Measurements from ENCODE around the gene LALBA. TPM values are rescaled to one million over a fixed set of nuclear protein-coding genes. Genes with fewer than 3 reads are reported as not detected.
"Not testable (repeated sequence)": the region's sequence is repeated elsewhere in the genome, so short reads cannot be mapped to it uniquely, and the experiment has no call there.

LALBA gene
- total RNA-seq, 1 experiment from 2014 or later, result not detected

DNA sequence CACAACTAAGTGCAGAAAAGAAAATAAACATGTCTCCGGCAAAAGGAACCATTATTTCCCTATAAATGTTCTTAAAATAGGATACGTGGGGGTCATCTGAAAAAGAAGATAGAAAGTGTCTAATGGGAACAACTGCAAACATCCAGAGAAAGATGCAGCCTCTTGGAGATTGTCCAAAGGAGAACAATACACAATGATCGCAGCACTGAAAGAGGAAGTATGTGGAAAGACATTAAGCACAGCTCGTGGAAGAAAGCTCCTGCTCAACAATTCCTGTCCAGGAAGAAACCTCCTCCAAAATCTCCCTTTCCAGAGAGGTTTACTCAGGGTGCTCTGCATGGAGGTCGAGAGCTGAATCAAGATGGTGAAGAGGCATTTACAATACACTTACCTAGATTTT, 2.5 kb upstream of the LALBA start:
- DNase-seq (ENCODE audit: unreplicated experiment), result peak; percentile 1

DNA sequence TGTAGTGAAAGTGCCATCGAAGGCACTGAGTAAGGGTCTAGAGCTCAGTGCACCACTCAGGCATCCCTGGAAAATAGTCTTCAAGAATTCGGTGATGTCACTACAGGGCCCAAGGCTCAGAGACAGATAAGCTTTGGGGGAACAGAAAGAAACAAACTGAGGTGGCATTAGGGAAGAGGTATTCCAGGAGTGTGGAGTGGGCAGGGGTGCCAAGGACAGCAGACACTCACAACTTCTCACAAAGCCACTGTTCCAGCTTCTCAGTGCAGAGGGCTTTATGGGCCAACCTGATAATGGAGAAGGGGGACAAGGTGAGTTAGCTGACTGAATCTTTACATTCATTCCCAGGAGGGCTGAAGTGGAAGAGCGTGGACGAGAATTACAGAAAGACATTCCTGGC, 2.1 kb downstream of the LALBA start:
- Mint-ChIP-seq H3K36me3 (ENCODE audit: insufficient read depth, unreplicated experiment) (no peaks in the 10 kb centered on the region), H3K4me1 (ENCODE audit: insufficient read depth, unreplicated experiment) (no peaks in the 10 kb centered on the region), H3K4me3 (ENCODE audit: unreplicated experiment) (no peak overlapping the region), H3K27ac (ENCODE audit: low read depth, unreplicated experiment) (no peak overlapping the region), H3K27me3 (ENCODE audit: insufficient read depth, unreplicated experiment) (peaks cover 51% of the 10 kb centered on the region), H3K9me3 (ENCODE audit: unreplicated experiment) (no peaks in the 10 kb centered on the region)
- no peak for DNase-seq (ENCODE audit: unreplicated experiment)
- BruUV-seq (replicated peaks), result no TSS peak
- ChIA-PET CTCF (interaction anchor here (1.3 kb wide), 1 partner anchor 50 kb away, joined by 4 read pairs; no protein-coding TSS in a partner anchor), POLR2A (no interaction called here)
- TF ChIP-seq, protein P1, sequence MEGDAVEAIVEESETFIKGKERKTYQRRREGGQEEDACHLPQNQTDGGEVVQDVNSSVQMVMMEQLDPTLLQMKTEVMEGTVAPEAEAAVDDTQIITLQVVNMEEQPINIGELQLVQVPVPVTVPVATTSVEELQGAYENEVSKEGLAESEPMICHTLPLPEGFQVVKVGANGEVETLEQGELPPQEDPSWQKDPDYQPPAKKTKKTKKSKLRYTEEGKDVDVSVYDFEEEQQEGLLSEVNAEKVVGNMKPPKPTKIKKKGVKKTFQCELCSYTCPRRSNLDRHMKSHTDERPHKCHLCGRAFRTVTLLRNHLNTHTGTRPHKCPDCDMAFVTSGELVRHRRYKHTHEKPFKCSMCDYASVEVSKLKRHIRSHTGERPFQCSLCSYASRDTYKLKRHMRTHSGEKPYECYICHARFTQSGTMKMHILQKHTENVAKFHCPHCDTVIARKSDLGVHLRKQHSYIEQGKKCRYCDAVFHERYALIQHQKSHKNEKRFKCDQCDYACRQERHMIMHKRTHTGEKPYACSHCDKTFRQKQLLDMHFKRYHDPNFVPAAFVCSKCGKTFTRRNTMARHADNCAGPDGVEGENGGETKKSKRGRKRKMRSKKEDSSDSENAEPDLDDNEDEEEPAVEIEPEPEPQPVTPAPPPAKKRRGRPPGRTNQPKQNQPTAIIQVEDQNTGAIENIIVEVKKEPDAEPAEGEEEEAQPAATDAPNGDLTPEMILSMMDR (IDR thresholded peaks at IDR 0.05; ENCODE audit: unreplicated experiment), result no peak
- intact Hi-C loops (cut with micrococcal nuclease), result loop anchor here (10.0 kb wide), 1 partner anchor 153 kb away; no protein-coding TSS in a partner anchor

More for the DNA sequence above, 2.5 kb upstream of the LALBA start:
- Mint-ChIP-seq H3K27ac (ENCODE audit: low read depth, unreplicated experiment) (no peak overlapping the region), H3K9me3 (ENCODE audit: unreplicated experiment) (no peaks in the 10 kb centered on the region), H3K4me1 (ENCODE audit: insufficient read depth, unreplicated experiment) (no peaks in the 10 kb centered on the region), H3K27me3 (ENCODE audit: insufficient read depth, unreplicated experiment) (peaks cover 60% of the 10 kb centered on the region), H3K36me3 (ENCODE audit: insufficient read depth, unreplicated experiment) (no peaks in the 10 kb centered on the region), H3K4me3 (ENCODE audit: unreplicated experiment) (no peak overlapping the region)
- TF ChIP-seq, protein P1 (IDR thresholded peaks at IDR 0.05; ENCODE audit: unreplicated experiment), result no peak
- ChIA-PET POLR2A (no interaction called here), CTCF (interaction anchor here (2.6 kb wide), 1 partner anchor 46 kb away, joined by 6 read pairs; no protein-coding TSS in a partner anchor)
- BruUV-seq (replicated peaks), result no TSS peak
- intact Hi-C loops (cut with micrococcal nuclease), result no loop called here

DNA sequence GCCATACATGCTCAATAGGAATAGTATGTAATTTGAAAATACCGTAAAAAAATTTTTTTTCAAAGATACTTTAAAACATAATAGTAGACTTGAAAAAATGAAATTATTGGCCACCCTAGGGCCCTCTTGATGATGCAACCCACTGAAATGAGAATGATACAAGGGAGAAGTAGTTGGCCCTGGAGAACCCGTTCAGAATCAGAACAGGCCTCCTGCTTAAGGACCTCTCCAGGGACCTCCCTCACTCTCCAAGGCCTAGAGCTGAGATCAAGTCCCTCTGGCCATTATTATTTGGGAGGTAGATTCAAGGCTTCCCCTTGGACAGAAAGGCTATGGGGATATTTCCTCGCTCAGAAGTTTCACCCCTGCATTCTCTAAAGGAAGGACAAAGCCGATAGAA, 11.9 kb downstream of the LALBA start:
- H3K27ac Mint-ChIP-seq (ENCODE audit: low read depth, unreplicated experiment), result no peak overlapping the region
- H3K27me3 Mint-ChIP-seq (ENCODE audit: insufficient read depth, unreplicated experiment), result peaks cover 4% of the 10 kb centered on the region
- H3K9me3 Mint-ChIP-seq (ENCODE audit: unreplicated experiment), result no peaks in the 10 kb centered on the region
- no peak overlapping the region for H3K4me3 Mint-ChIP-seq (ENCODE audit: unreplicated experiment)
- no peaks in the 10 kb centered on the region for H3K36me3 Mint-ChIP-seq (ENCODE audit: insufficient read depth, unreplicated experiment)
- ChIA-PET CTCF (no interaction called here), POLR2A (no interaction called here)
- no TSS peak for BruUV-seq (replicated peaks)
- DNase-seq (ENCODE audit: unreplicated experiment), result no peak
- no peaks in the 10 kb centered on the region for H3K4me1 Mint-ChIP-seq (ENCODE audit: insufficient read depth, unreplicated experiment)
- TF ChIP-seq, protein P1 (IDR thresholded peaks at IDR 0.05; ENCODE audit: unreplicated experiment), result no peak
- intact Hi-C loops (cut with micrococcal nuclease), result no loop called here

DNA sequence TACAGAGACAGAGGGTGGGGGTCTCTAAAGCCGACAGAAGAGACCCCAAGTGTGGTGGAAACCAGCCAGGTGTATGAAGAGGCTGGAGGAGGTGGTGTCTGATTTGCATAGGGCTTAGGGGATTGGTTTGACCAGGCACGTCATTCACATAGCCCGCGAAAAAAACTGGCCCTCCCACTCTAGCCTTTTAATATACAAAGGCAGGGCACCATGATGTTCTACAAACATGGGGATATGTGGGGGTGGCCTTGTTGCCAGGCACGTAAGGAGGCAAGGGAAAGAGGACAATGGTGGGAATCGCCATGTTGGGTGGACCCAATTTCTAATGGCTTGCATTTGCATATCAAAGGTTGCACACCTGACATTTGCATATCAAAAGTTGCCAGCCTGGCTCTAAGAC, 13.2 kb downstream of the LALBA start:
- no peak for DNase-seq (ENCODE audit: unreplicated experiment)
- Mint-ChIP-seq H3K27ac (ENCODE audit: low read depth, unreplicated experiment) (no peak overlapping the region), H3K36me3 (ENCODE audit: insufficient read depth, unreplicated experiment) (no peaks in the 10 kb centered on the region), H3K9me3 (ENCODE audit: unreplicated experiment) (no peaks in the 10 kb centered on the region), H3K27me3 (ENCODE audit: insufficient read depth, unreplicated experiment) (peaks cover 12% of the 10 kb centered on the region), H3K4me1 (ENCODE audit: insufficient read depth, unreplicated experiment) (no peaks in the 10 kb centered on the region), H3K4me3 (ENCODE audit: unreplicated experiment) (no peak overlapping the region)
- ChIA-PET POLR2A (no interaction called here), CTCF (no interaction called here)
- TF ChIP-seq, protein P1 (IDR thresholded peaks at IDR 0.05; ENCODE audit: unreplicated experiment), result no peak
- intact Hi-C loops (cut with micrococcal nuclease), result no loop called here
- no TSS peak for BruUV-seq (replicated peaks)

DNA sequence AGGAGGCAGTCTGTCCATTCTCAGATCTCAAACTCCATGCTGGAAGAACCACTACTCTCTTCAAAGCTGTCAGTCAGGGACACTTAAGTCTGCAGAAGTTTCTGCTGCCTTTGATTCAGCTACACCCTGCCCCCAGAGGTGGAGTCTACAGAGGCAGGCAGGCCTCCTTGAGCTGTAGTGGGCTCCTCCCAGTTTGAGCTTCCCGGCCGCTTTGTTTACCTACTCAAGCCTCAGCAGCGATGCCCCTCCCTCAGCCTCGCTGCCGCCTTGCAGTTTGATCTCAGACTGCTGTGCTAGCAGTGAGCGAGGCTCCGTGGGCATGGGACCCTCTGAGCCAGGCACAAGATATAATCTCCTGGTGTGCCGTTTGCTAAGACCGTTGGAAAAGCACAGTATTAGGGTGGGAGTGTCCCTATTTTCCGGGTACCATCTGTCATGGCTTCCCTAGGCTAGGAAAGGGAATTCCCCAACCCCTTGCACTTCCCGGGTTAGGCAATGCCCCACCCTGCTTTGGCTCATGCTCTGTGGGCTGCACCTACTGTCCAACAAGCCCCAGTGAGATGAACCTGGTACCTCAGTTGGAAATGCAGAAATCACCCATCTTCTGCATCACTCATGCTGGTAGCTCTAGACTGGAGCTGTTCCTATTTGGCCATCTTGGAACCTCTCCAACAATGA, 16.0 kb downstream of the LALBA start:
- CTCF ChIA-PET; BruUV-seq (replicated peaks); H3K4me3 Mint-ChIP-seq (ENCODE audit: unreplicated experiment); H3K9me3 Mint-ChIP-seq (ENCODE audit: unreplicated experiment); H3K4me1 Mint-ChIP-seq (ENCODE audit: insufficient read depth, unreplicated experiment); H3K27ac Mint-ChIP-seq (ENCODE audit: low read depth, unreplicated experiment); intact Hi-C loops (cut with micrococcal nuclease); H3K36me3 Mint-ChIP-seq (ENCODE audit: insufficient read depth, unreplicated experiment); DNase-seq (ENCODE audit: unreplicated experiment): not testable (repeated sequence)
- POLR2A ChIA-PET, result interaction anchor here (1.1 kb wide), 1 partner anchor 27 kb away, joined by 5 read pairs; no protein-coding TSS in a partner anchor
- peaks cover 39% of the 10 kb centered on the region for H3K27me3 Mint-ChIP-seq (ENCODE audit: insufficient read depth, unreplicated experiment)

DNA sequence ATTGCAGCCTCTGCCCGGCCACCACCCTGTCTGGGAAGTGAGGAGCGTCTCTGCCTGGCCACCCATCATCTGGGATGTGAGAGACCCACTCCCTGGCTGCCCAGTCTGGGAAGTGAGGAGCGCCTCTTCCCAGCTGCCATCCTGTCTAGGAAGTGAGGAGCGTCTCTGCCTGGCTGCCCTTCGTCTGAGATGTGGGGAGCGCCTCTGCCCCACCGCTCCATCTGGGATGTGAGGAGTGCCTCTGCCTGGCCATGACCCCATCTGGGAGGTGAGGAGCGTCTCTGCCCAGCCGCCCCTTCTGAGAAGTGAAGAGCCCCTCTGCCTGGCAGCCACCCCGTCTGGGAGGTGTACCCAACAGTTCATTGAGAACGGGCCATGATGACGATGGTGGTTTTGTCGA, 18.2 kb downstream of the LALBA start:
- intact Hi-C loops (cut with micrococcal nuclease); H3K9me3 Mint-ChIP-seq (ENCODE audit: unreplicated experiment); H3K27ac Mint-ChIP-seq (ENCODE audit: low read depth, unreplicated experiment); DNase-seq (ENCODE audit: unreplicated experiment); CTCF ChIA-PET; H3K4me1 Mint-ChIP-seq (ENCODE audit: insufficient read depth, unreplicated experiment); H3K4me3 Mint-ChIP-seq (ENCODE audit: unreplicated experiment); BruUV-seq (replicated peaks); H3K36me3 Mint-ChIP-seq (ENCODE audit: insufficient read depth, unreplicated experiment): not testable (repeated sequence)
- POLR2A ChIA-PET, result interaction anchor here (0.6 kb wide), 1 partner anchor 245 kb away, joined by 3 read pairs; no protein-coding TSS in a partner anchor
- peaks cover 39% of the 10 kb centered on the region for H3K27me3 Mint-ChIP-seq (ENCODE audit: insufficient read depth, unreplicated experiment)
